ENCODE data around the gene CTNNA3.

DNA sequence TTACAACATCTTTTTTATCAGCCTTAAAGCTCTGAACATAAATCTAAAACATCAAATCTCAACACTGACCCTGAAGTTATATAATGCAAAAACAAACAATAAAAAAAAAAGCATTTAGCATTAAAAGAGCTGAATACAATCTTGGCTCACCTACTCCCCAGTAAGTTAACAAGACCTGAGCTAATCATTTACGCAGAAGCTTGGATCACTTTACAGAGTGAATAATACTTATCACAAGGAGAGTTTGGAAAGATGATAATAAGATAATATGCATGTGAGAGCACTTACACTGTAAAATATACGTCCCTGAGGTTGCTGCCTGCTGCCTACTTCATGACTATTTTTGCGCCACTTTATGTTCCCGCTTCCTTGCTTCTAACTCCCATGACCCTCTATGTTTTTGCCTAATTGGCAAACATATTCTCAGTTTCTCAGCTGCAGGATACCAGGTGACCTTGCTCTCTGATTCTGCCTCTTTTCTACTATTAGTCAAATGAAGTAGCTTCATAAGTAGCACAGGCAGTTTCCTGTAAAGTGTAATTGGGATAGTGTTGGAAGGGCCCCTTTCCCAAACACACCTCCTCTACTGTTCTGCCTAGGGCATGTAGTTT lies 436.6 kb downstream of the CTNNA3 start:
- TF ChIP-seq, protein P1, sequence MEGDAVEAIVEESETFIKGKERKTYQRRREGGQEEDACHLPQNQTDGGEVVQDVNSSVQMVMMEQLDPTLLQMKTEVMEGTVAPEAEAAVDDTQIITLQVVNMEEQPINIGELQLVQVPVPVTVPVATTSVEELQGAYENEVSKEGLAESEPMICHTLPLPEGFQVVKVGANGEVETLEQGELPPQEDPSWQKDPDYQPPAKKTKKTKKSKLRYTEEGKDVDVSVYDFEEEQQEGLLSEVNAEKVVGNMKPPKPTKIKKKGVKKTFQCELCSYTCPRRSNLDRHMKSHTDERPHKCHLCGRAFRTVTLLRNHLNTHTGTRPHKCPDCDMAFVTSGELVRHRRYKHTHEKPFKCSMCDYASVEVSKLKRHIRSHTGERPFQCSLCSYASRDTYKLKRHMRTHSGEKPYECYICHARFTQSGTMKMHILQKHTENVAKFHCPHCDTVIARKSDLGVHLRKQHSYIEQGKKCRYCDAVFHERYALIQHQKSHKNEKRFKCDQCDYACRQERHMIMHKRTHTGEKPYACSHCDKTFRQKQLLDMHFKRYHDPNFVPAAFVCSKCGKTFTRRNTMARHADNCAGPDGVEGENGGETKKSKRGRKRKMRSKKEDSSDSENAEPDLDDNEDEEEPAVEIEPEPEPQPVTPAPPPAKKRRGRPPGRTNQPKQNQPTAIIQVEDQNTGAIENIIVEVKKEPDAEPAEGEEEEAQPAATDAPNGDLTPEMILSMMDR (IDR thresholded peaks at IDR 0.05): no peak
- no peak for TF ChIP-seq POLR2A (IDR thresholded peaks at IDR 0.05)

All from right lobe of liver (tissue), 4 donors.